HCEC 1CT (cell line): ENCODE results near the gene RNF8.
"Not testable (repeated sequence)": the region's sequence is repeated elsewhere in the genome, so short reads cannot be mapped to it uniquely, and the experiment has no call there.

ENCODE experiments used
- DNase-seq: peaks from one replicate; pipeline ENCODE4 v3.0.0-alpha.2; 2017

The RNF8 gene

DNA sequence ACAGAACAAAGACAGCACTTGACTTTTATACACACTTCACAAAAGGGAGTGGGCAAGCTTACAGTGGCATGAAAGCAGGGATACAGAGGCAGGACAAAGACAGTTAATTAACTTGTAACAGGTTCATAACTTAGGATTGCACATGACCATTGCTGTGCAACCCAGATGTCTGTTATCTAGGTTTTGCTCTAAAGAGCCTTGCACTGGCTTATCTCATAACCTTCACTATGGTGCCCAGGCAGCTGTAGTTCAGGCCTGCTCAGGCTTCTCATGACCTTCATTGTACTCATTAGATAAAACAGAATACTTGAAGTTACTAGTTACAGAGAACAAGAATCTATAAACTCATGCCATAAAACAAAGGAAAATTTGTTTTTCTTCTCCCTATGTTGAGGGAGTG lies 47.9 kb downstream of the RNF8 start:
- DNase-seq = not testable (repeated sequence)

GRCh38 chr6:37406726-37407341 lies 53.1 kb downstream of the RNF8 start:
- DNase-seq = no peak

GRCh38 chr6:37407948-37408347 lies 54.2 kb downstream of the RNF8 start:
- no peak for DNase-seq

GRCh38 chr6:37409501-37409900 lies 55.7 kb downstream of the RNF8 start:
- no peak for DNase-seq

GRCh38 chr6:37417393-37417792 lies 63.6 kb downstream of the RNF8 start:
- no peak for DNase-seq

GRCh38 chr6:37418722-37419121 lies 64.9 kb downstream of the RNF8 start:
- no peak for DNase-seq

- DNase-seq = no peak
Observed at GRCh38 chr6:37426058-37426944, 72.5 kb downstream of the RNF8 start.

GRCh38 chr6:37426945-37427510 lies 73.2 kb downstream of the RNF8 start:
- no peak for DNase-seq

DNA sequence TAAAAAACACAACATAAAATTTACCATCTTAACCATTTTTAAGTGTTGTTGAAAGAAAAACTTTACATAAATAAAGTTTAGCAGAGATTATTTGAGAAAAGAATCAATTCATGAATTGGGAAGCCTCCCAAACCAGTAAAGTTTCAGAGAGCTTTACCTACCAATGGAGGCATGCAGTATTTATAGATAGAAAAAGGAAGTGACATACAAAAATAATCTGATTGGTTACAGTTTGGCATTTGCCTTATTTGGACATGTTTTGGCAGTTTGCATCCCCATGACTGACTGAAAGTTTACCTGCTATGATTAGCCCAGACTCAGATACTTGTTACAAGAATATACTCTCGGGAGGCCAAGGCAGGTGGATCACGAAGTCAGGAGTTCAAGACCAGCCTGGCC lies 75.6 kb downstream of the RNF8 start:
- DNase-seq = no peak

DNA sequence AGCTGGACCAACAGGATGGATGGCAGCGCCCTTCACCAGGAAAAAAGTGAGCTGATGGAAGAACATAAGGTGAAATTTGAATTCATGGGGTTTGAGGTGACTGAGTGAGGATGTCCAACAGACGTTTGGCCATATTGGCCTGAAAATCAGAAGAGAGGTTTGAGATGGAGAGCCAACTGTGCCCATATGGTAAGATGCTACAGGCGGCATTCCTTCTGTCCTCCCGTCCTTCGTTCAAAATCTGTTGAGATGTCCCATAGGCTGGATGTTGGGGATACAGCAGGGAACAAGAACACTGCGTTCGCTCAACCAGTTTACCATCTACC lies 78.8 kb downstream of the RNF8 start:
- no peak for DNase-seq

DNA sequence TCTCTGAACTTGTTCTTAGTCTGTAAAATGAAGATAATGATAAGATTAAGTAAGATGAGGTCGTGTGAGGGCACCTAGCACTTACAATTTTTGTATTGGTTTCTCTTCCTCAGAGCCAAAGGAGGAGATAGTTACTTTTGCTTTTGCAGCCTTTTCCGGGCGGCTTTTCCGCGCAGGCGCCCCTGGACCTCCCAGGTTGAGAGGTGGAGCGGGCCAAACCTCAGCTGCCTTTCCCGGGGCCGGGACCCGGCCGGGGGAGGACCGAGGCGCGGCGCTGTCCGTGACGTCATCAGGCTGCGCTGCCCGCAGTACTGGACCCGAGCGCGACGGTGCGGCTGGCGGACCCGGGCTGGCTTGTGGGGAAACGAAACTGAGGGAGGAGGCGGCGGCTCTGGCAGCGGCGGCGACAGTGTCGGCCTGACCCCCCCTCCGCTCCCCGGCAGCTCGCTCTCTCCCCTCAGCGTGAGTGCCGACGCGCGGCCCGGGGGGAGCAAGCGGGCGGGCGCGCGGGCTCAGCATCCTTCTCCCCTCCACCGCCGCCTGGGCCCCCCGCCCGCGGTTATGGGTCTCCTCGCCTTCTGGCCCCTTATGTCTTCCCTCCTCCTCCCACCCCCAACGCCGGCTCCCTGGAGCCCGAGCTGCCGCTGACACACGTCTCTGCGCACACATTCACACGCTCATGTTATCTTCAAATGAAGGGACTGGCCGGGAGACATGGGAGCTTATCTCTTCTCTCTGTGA lies 79.3 kb downstream of the RNF8 start, which contains the start of gene CMTR1:
CMTR1 (plus strand) TSS at position 306 of the 741 bp plus-strand sequence. CDS start 2,409 bp downstream, outside the sequence.
- peak; percentile 91 for DNase-seq

DNA sequence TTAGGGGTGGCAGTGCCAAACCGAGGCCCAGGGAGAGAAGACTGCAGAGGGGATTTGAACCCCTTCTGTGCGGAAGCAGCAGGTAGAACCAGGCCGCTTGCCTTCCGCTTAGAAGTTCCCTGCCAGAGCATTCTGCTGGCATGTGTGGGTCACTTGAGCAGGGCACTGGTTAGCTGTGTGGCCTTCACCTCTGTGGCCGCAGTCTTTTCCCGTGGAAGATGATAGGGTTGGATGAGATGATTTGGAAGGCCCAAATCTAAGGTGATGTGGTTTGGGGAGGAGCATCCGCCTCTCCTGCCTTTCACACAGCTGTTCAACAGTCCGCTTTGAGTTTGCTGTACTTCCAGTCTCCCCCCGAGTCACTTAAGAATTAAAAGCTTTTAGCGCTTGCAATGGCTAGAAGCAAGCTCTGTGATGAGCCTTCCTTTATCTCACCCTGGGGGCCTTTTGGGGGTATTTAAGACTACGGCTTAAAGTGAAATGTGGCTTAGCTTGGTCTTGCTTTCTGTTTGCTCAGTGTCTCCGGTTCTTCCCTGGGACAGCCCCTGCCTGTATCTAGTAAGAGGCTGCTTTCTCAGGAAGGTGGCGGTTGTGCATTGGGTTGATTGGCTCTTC lies 80.0 kb downstream of the RNF8 start:
- no peak for DNase-seq

- DNase-seq = no peak
Observed at GRCh38 chr6:37435373-37435772, 81.6 kb downstream of the RNF8 start.

- DNase-seq = no peak
Observed at GRCh38 chr6:37435816-37436215, 82.0 kb downstream of the RNF8 start.

GRCh38 chr6:37438930-37439329 lies 85.1 kb downstream of the RNF8 start:
- no peak for DNase-seq

DNA sequence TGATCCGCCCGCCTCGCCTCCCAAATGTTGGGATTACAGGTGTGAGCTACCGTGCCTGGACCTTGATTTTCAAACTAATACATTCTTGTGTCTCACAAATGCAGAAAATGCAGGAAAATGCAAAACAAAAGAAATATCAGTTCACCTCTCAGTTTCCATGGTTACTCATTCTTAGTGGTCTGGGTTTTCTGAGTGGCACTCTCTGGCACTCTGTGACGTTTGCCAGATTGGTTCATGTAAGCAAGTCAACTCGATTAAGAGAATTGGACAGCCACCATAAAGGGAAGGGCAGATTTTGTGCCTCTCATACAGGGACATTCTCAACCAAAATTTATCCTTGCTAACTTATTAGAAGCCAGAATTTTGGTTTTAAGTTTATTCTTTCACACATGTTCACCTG lies 87.9 kb downstream of the RNF8 start:
- no peak for DNase-seq

- DNase-seq = no peak
Observed at GRCh38 chr6:37442416-37443215, 88.8 kb downstream of the RNF8 start.

DNA sequence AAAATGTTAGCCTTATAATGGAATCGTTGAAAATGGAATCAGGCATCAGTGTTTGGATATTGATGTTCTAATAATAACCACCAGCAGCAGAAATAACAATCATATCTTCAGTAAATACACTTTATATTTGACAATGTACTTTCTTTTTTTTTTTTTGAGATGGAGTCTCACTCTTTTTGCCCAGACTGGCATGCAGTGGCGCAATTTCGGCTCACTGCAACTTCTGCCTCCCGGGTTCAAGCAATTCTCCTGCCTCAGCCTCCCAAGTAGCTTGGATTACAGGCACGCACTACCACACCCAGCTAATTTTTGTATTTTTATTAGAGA lies 89.4 kb downstream of the RNF8 start:
- DNase-seq = not testable (repeated sequence)
